Esophagus muscularis mucosa (tissue), 4 donors: ENCODE results near the gene RBPJ. TPM values are rescaled to one million over a fixed set of nuclear protein-coding genes. Genes with fewer than 3 reads are reported as not detected.

Experiments used
- DNase-seq: peaks from one replicate; pipeline ENCODE4 v3.0.0-alpha.2; 2017; ENCODE audit errors: extremely low spot score
- H3K27ac ChIP-seq, 4 donors: fragments of 200-600 bp; sonication (generic); replicated peaks in 1 of 4; 1 replicate in 3 of 4; 2 replicates in 1 of 4; pipeline ENCODE4 v1.5.1; 2016 to 2019; ENCODE audit warnings: mild to moderate bottlenecking in 1 of 4
- H3K27me3 ChIP-seq, 4 donors: fragments of 200-600 bp; sonication (generic); one replicate each; pipeline versions ENCODE4 v1.5.1 to v1.6.0; 2016 to 2019
- H3K36me3 ChIP-seq, 4 donors: fragments of 200-600 bp; sonication (generic); one replicate each; pipeline ENCODE4 v1.5.1; 2016 to 2019
- H3K4me1 ChIP-seq, 4 donors: fragments of 200-600 bp; sonication (generic); one replicate each; pipeline ENCODE4 v1.5.1; 2016 to 2019
- H3K4me3 ChIP-seq, 4 donors: fragments of 200-600 bp; sonication (generic); 1 replicate in 2 of 4; 2 replicates in 2 of 4; pipeline ENCODE4 v1.5.1; 2016 to 2019; ENCODE audit warnings: mild to moderate bottlenecking in 4 of 4, moderate library complexity in 1 of 4
- H3K9me3 ChIP-seq, 4 donors: fragments of 200-600 bp; sonication (generic); 1 replicate in 3 of 4; 2 replicates in 1 of 4; pipeline ENCODE4 v1.5.1; 2016 to 2019
- CTCF ChIP-seq, 3 experiments: fragments of 200-600 bp in 2 of 3; fragments of 450-650 bp in 1 of 3; sonication (generic) in 2 of 3; IDR thresholded peaks; one replicate each; pipeline ENCODE4 v1.5.1; 2017 to 2019; ENCODE audit warnings: antibody characterized with exemption in 3 of 3, mild to moderate bottlenecking in 2 of 3, moderate library complexity in 1 of 3
- EP300 ChIP-seq: sonication (generic); formaldehyde crosslinking; IDR thresholded peaks from one replicate; pipeline ENCODE4 v1.6.1; 2017; ENCODE audit warnings: antibody characterized with exemption
- POLR2A ChIP-seq: fragments of 450-650 bp; IDR thresholded peaks from one replicate; pipeline ENCODE4 v1.6.1; 2017; ENCODE audit warnings: antibody characterized with exemption, moderate library complexity, mild to moderate bottlenecking, low read depth
- POLR2AphosphoS5 ChIP-seq, 2 donors: sonication (generic); formaldehyde crosslinking; IDR thresholded peaks; one replicate each; pipeline ENCODE4 v1.6.1; 2017; ENCODE audit warnings: antibody characterized with exemption in 2 of 2
- WGBS: methylation state at CpG from one replicate; pipeline ENCODE4 v1.1.5; 2018; 5-methylcytosine and 5-hydroxymethylcytosine counted together
- intact Hi-C: fragments of 100-400 bp; cut with DNase I; formaldehyde crosslinking; loops from one replicate; pipeline ENCODE4 v1.15.1; 2023
- total RNA-seq, 4 donors: library from RNA; depleted of rRNA; stranded (reverse); fragments of >200 nt; gene quantifications; one replicate each; pipeline versions ENCODE4 v1.1.0 to v1.2.1, GENCODE V29; 2016

The RBPJ gene
- total RNA-seq, 4 donors from 2014 or later: 49.7 to 75.2 (median 60.8) TPM

- intact Hi-C loops: no loop called here
- no peaks in the 10 kb centered on the region for H3K9me3 ChIP-seq
- no peak overlapping the region for H3K4me3 ChIP-seq
- no peaks in the 10 kb centered on the region for H3K27me3 ChIP-seq
- DNase-seq: no peak
- no peaks in the 10 kb centered on the region for H3K36me3 ChIP-seq
- H3K27ac ChIP-seq: no peak overlapping the region
- TF ChIP-seq CTCF (IDR thresholded peaks at IDR 0.05) (no peak), POLR2AphosphoS5 (IDR thresholded peaks at IDR 0.05) (no peak), POLR2A (no peak), EP300 (no peak)
- H3K4me1 ChIP-seq: peaks cover 0 to 12% (median 2%) of the 10 kb centered on the region in 4 donors
- WGBS: 82% methylated on average over 1 of the region's 1 CpG
Measured at GRCh38 chr4:26287756-26288155, 33.1 kb upstream of the RBPJ start.

DNA sequence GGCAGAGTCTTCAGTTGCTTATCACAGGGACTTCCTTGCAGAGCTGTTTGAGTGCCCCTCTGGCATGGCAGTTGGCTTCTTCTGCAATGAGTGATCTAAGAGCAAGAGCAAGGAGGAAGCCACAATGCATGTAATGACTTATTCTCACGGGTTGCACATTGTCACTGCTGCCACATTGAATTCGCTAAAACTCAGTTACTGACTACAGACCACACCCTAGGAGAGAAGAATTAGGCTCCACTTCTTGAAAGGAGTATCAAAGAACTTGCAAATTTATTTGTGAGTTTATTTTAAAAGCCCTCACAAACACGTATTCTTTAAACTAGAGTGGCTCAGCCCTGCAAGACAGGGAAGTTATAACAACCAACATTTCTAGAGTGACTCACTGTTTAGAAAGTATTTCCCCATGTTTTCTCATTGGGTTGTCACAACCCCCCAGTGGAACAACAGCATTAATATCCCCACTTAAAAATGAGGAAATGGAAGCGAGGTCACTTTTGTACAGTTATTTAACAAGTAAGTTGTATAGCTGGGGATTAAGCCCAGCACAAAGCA is 32.4 kb upstream of the RBPJ start:
- intact Hi-C loops: no loop called here
- H3K9me3 ChIP-seq: no peaks in the 10 kb centered on the region
- no peak overlapping the region for H3K4me3 ChIP-seq
- H3K27ac ChIP-seq: peak overlapping the region in 1 of 4 donors; percentile 48
- H3K4me1 ChIP-seq: peaks cover 0 to 12% (median 2%) of the 10 kb centered on the region in 4 donors
- no peak for DNase-seq
- 82% methylated on average over 4 of the region's 4 CpGs for WGBS
- TF ChIP-seq POLR2A: no peak
- no peak for TF ChIP-seq EP300
- no peak for TF ChIP-seq POLR2AphosphoS5 (IDR thresholded peaks at IDR 0.05)
- no peak for TF ChIP-seq CTCF (IDR thresholded peaks at IDR 0.05)
- no peaks in the 10 kb centered on the region for H3K36me3 ChIP-seq
- no peaks in the 10 kb centered on the region for H3K27me3 ChIP-seq

DNA sequence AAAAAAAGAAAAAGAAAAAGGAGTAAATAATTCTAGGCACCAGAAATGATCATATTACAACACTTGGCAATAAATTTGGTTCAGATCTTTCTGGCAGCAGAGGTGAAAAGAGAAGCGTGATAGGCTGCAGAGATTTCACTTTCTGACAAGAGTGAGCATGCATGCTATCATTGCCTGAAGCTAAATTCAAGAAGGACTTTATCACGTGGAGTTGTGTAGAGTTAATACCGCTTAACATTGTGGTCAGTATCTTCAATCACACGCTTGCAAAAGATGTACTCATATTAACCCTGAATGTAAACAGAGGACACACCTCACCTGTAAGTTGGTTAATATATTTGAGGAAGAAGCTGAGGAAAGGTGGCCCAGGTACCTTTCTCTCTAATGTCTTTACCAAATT is 31.4 kb upstream of the RBPJ start:
- Histone ChIP-seq H3K27me3 (no peaks in the 10 kb centered on the region), H3K4me3 (no peak overlapping the region), H3K4me1 (peaks cover 0 to 12% (median 2%) of the 10 kb centered on the region in 4 donors), H3K9me3 (no peaks in the 10 kb centered on the region), H3K36me3 (no peaks in the 10 kb centered on the region), H3K27ac (no peak overlapping the region)
- intact Hi-C loops: no loop called here
- 91% methylated on average over 4 of the region's 4 CpGs for WGBS
- no peak for DNase-seq
- TF ChIP-seq EP300 (no peak), POLR2AphosphoS5 (IDR thresholded peaks at IDR 0.05) (no peak)

GRCh38 chr4:26290321-26290720 is 30.5 kb upstream of the RBPJ start:
- no peak overlapping the region for H3K4me3 ChIP-seq
- H3K27me3 ChIP-seq: no peaks in the 10 kb centered on the region
- no peak overlapping the region for H3K27ac ChIP-seq
- H3K36me3 ChIP-seq: no peaks in the 10 kb centered on the region
- H3K4me1 ChIP-seq: peaks cover 0 to 12% (median 2%) of the 10 kb centered on the region in 4 donors
- DNase-seq: no peak
- no peaks in the 10 kb centered on the region for H3K9me3 ChIP-seq
- TF ChIP-seq EP300 (no peak), POLR2AphosphoS5 (IDR thresholded peaks at IDR 0.05) (no peak), POLR2A (no peak), CTCF (IDR thresholded peaks at IDR 0.05) (no peak)
- WGBS: 51% methylated on average over 3 of the region's 3 CpGs
- intact Hi-C loops: no loop called here

- 89% methylated on average over 5 of the region's 5 CpGs for WGBS
Measured at GRCh38 chr4:26294904-26295303, 25.9 kb upstream of the RBPJ start.

More at GRCh38 chr4:26294904-26295303, 25.9 kb upstream of the RBPJ start:
- DNase-seq: no peak
- intact Hi-C loops: no loop called here
- H3K4me3 ChIP-seq: no peak overlapping the region
- no peaks in the 10 kb centered on the region for H3K9me3 ChIP-seq
- H3K36me3 ChIP-seq: no peaks in the 10 kb centered on the region
- no peak overlapping the region for H3K27ac ChIP-seq
- peaks cover 0 to 21% (median 12%) of the 10 kb centered on the region in 4 donors for H3K4me1 ChIP-seq
- no peak for TF ChIP-seq EP300
- no peak for TF ChIP-seq POLR2AphosphoS5 (IDR thresholded peaks at IDR 0.05)
- no peak for TF ChIP-seq CTCF (IDR thresholded peaks at IDR 0.05)
- no peak for TF ChIP-seq POLR2A
- H3K27me3 ChIP-seq: no peaks in the 10 kb centered on the region
